Measurements from ENCODE around the gene SBSN.

DNA sequence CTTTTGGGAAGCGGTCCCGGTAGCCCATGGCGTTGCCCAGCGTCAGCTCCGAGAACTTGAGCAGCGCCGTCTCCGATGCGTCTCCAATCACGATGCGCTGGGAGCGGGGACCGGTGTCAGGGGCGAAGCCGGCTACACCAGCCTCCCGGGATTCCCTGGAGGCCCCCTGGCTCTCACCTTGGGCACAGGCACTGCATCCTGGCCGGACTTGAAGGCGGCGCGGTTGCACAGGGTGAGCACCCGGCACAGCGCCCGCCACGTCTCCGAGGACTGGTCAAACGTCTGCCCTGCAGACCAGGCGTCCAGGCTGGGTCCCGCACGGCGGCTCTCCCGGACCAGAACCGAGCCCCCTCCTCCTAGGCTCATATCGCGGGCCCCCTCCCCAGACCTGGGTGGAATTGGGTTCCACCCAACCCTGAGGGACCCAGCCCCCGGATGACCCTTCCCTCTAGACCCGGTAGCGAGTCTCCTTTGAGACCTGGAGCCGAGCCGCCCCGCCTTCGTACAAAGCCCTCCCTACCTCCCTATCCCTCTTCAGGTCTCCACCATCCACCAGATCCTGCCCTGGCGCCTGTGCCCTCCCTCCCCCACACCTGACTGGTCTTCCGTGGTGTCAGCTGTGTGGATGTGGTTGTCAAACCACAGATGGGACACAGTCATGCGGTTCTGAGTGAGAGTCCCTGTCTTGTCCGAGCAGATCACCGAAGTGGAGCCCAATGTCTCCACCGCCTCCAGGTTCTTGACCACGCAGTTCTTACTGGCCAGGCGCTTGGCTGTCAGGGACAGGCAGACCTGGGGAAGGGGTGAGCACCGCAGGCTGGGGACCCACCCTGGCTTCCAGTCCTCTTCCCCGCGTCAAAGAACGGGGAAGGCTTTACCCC is 30.5 kb upstream of the SBSN start:
- TF ChIP-seq, protein P1, sequence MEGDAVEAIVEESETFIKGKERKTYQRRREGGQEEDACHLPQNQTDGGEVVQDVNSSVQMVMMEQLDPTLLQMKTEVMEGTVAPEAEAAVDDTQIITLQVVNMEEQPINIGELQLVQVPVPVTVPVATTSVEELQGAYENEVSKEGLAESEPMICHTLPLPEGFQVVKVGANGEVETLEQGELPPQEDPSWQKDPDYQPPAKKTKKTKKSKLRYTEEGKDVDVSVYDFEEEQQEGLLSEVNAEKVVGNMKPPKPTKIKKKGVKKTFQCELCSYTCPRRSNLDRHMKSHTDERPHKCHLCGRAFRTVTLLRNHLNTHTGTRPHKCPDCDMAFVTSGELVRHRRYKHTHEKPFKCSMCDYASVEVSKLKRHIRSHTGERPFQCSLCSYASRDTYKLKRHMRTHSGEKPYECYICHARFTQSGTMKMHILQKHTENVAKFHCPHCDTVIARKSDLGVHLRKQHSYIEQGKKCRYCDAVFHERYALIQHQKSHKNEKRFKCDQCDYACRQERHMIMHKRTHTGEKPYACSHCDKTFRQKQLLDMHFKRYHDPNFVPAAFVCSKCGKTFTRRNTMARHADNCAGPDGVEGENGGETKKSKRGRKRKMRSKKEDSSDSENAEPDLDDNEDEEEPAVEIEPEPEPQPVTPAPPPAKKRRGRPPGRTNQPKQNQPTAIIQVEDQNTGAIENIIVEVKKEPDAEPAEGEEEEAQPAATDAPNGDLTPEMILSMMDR (IDR thresholded peaks at IDR 0.05; ENCODE audit: low read depth, low read length, missing input control) = no peak
- TF ChIP-seq RAD21 (IDR thresholded peaks at IDR 0.05) (no peak), GABPA (IDR thresholded peaks at IDR 0.05 in 1 of 2, conservative IDR thresholded peaks at IDR 0.05 in 1 of 2) (no peak)
- TF ChIP-seq, protein P2, sequence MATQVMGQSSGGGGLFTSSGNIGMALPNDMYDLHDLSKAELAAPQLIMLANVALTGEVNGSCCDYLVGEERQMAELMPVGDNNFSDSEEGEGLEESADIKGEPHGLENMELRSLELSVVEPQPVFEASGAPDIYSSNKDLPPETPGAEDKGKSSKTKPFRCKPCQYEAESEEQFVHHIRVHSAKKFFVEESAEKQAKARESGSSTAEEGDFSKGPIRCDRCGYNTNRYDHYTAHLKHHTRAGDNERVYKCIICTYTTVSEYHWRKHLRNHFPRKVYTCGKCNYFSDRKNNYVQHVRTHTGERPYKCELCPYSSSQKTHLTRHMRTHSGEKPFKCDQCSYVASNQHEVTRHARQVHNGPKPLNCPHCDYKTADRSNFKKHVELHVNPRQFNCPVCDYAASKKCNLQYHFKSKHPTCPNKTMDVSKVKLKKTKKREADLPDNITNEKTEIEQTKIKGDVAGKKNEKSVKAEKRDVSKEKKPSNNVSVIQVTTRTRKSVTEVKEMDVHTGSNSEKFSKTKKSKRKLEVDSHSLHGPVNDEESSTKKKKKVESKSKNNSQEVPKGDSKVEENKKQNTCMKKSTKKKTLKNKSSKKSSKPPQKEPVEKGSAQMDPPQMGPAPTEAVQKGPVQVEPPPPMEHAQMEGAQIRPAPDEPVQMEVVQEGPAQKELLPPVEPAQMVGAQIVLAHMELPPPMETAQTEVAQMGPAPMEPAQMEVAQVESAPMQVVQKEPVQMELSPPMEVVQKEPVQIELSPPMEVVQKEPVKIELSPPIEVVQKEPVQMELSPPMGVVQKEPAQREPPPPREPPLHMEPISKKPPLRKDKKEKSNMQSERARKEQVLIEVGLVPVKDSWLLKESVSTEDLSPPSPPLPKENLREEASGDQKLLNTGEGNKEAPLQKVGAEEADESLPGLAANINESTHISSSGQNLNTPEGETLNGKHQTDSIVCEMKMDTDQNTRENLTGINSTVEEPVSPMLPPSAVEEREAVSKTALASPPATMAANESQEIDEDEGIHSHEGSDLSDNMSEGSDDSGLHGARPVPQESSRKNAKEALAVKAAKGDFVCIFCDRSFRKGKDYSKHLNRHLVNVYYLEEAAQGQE (IDR thresholded peaks at IDR 0.05) = no peak
